Fibroblast of skin of left biceps (primary cell): Measurements from ENCODE around the gene ARMH2.
"Not testable (repeated sequence)": the region's sequence is repeated elsewhere in the genome, so short reads cannot be mapped to it uniquely, and the experiment has no call there.

Experiments
- DNase-seq, 2 experiments: peaks; one replicate each; pipeline ENCODE4 v3.0.0-alpha.2; 2013; ENCODE audit warnings: low read depth in 2 of 2

The ARMH2 gene

GRCh38 chr6:24818346-24818745 is 19.6 kb upstream of the ARMH2 start:
- no peak for DNase-seq

GRCh38 chr6:24809728-24810127 is 11.0 kb upstream of the ARMH2 start:
- no peak for DNase-seq

- DNase-seq, result no peak
These were observed 8.9 kb upstream of the ARMH2 start for GRCh38 chr6:24807584-24807983.

- DNase-seq, result no peak
These were observed 3.7 kb upstream of the ARMH2 start for GRCh38 chr6:24802271-24803059.

GRCh38 chr6:24799541-24799915 is 811 bp upstream of the ARMH2 start:
- no peak for DNase-seq

GRCh38 chr6:24797596-24798216 is 1.0 kb downstream of the ARMH2 start:
- no peak for DNase-seq

GRCh38 chr6:24796616-24797290 is 2.0 kb downstream of the ARMH2 start:
- DNase-seq, result no peak

- DNase-seq, result peak; percentile 42 to 49
These were observed 3.6 kb downstream of the ARMH2 start for GRCh38 chr6:24795106-24795505.

GRCh38 chr6:24788031-24788665 is 10.6 kb downstream of the ARMH2 start:
- no peak for DNase-seq

GRCh38 chr6:24780206-24780605 is 18.5 kb downstream of the ARMH2 start:
- DNase-seq, result no peak

- no peak for DNase-seq
These were observed 19.2 kb downstream of the ARMH2 start for GRCh38 chr6:24779416-24780016.

- no peak for DNase-seq
These were observed 19.8 kb downstream of the ARMH2 start for GRCh38 chr6:24778878-24779277.

GRCh38 chr6:24778121-24778520 is 20.6 kb downstream of the ARMH2 start:
- DNase-seq, result no peak

- no peak for DNase-seq
These were observed 21.5 kb downstream of the ARMH2 start for GRCh38 chr6:24777227-24777626.

- DNase-seq, result peak in 1 of 2 experiments; percentile 17
These were observed 23.1 kb downstream of the ARMH2 start for GRCh38 chr6:24775520-24776058.

- DNase-seq, result peak; percentile 80 to 82
These were observed 23.8 kb downstream of the ARMH2 start, which contains the start of gene GMNN for GRCh38 chr6:24774696-24775519. GMNN (plus strand) TSS chr6:24774937; CDS start chr6:24777247, 2,310 bp downstream.

GRCh38 chr6:24768361-24768760 is 30.4 kb downstream of the ARMH2 start:
- peak; percentile 60 to 65 for DNase-seq

GRCh38 chr6:24766680-24767462 is 31.8 kb downstream of the ARMH2 start:
- DNase-seq, result no peak

GRCh38 chr6:24765968-24766367 is 32.7 kb downstream of the ARMH2 start:
- DNase-seq, result not testable (repeated sequence)
